ENCODE data around the gene MPP7.
"Not testable (repeated sequence)": the region's sequence is repeated elsewhere in the genome, so short reads cannot be mapped to it uniquely, and the experiment has no call there.

MPP7 gene

DNA sequence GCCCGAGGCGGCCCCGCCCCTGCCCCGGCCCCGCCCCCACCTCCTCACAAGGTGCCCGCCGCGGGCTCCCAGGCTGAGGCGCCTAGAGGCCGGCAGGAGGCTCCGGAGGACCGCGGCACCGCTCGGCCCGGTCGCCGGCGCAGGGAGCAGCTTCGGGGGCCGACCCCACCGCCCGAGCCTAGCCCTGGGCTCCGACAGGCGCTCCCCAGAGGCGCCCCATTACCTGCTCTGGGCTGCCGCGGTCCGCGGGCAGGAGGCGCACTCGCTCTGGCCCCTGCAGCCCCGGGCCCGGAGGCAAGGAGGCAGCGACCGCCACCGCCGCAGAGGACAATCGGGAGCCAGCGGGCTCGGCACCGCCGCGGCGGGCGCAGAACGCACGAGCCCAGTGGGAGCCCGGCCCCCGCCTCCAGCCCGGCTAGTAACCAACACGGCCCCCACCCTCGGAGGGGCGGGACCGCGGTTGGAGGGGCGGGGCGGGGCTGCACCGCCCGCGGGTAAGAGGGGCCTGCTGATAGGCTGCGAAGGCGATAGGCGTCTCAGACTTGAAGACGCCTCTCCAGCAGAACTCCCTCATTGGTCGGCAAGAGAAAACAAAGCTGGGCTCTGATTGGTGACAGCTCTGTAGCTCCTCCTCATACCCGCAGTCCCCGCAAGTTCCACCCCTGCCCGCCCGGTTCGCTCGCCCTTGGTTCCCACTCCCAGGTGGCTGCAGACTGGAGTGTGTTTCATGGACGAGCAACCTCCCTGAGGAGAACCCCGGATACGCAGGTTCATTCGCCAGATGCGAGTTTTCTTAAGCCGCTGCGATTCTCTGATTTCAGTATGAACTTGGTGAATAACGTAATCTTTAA is at the start of gene MPP7:
Gene MPP7 (minus strand): TSS at position 427 of the 851 bp plus-strand sequence. CDS start 64,460 bp downstream, outside the sequence.
- peak; percentile 94 for DNase-seq

DNA sequence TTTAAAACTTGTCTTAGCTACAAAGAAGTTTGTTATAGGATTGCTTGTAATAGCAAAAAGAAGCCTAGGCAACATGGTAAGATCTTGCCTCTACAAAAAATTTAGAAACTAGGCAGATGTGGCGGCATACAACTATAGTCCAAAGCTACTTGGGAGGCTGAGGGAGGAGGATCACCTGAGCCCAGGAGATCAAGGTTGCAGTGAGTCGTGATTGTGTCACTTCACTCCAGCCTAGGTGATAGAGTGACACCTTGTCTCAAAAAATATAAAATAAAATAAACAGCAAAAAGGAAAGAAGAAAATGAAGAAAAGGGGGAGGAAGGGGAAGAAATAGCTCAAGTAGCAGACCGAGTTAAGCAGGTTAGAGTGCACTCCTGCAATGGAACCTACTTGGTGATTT is 47.0 kb upstream of the MPP7 start:
- no peak for DNase-seq

DNA sequence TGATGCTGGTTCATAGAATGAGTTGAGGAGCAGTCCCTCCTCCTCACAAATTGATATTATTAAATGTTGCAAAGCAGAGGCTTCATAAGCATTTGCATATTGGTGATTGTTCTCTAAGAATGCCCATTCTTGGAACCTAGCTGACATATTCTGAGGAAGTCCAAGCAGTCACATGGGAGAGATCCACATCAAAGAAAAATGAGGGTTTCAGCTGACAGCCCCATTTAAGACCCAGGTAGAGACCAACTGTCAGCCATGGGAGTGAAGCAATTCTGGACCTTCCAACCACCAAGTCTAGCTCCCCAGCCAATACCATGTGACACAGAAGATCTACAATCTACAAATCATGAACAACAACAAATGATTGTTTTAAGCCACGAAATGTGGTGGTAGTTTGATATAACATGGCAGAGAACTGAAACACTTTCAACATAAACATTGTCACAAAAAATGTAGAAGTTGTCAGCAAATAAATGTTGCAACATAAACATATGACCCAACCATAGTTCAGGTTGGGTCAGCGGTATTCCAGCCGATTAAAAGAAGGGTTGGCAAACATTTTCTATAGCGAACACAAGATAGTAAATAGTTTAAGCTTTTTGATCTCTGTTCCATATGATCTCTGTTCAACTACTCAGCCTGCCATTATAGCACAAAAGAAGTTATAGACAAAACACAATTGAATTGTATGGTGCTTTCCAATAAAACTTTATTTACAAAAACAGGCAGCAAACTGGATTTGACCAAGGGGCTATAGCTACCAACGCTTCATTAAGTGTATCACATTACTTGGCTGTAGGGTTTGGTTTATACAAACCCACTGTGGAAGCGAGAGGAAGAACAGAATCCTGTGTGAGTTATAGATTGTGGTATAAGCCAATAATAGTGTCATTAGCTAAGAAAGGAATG is 41.4 kb upstream of the MPP7 start:
- DNase-seq: no peak

DNA sequence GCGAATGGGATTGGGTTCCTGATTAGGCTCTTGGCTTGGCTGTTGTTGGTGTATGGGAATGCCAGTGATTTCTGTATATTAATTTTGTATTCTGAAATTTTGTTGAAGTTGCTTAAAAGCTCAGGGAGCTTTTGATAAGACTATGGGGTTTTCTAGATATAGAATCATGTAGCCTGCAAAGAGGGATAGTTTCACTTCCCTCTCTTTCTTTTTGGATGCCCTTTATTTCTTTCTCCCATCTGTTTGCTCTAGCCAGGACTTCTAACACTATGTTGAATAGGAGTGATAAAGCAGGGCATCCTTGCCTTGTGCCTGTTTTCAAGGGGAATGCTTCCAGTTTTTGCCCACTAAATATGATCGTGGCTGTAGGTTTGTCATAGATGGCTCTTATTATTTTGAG is 40.4 kb upstream of the MPP7 start:
- no peak for DNase-seq

DNA sequence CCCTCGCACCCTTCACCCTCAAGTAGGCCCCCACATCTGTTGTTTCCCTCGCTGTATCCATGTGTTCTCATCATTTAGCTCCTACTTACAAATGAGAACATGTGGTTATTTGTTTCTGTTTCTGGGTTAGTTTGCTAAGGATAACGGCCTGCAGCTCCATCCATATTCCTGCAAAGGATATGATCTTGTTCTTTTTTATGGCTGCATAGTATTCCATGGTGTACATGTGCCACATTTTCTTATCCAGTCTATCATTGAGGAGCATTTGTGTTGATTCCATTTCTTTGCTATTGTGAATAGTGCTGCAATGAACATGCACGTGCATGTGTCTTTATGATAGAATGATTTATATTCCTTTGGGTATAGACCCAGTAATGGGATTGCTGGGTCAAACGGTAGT is 38.8 kb upstream of the MPP7 start:
- not testable (repeated sequence) for DNase-seq

DNA sequence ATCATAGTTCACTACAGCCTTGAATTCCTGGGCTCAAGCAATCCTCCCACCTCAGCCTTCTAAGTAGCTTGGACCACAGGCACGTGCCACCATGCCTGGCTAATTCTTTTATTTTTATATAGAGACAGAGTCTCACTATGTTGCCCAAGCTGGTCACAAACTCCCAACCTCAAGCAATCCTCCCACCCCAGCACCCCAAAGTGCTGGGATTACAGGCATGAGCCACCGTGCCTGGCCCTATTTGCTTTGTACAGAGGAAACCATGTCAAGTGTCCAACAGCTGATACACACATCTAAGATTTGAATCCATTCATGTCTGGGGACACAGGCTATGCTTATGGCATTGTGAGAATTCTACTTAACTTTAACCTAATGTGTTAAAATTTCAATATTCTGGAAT is 29.9 kb upstream of the MPP7 start:
- DNase-seq: no peak

DNA sequence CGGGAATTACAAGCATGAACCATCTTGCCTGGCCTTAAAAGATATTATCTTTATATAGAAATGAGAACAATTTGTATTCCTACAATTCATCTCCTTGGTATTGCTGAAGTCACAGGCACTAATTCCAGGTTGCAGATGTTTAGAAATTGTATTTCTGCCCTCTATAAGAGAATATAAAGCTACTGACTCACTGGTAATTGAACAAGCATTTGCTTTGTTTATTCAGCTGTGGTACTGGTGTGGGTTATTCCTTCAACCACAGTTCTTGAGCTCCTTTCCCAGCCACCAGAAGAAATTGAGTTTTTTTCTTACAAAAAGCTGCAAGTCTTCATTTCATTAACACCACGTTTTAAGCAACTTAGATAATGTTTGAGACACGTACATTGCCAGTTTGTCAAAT is 29.0 kb upstream of the MPP7 start:
- DNase-seq: peak; percentile 38

DNA sequence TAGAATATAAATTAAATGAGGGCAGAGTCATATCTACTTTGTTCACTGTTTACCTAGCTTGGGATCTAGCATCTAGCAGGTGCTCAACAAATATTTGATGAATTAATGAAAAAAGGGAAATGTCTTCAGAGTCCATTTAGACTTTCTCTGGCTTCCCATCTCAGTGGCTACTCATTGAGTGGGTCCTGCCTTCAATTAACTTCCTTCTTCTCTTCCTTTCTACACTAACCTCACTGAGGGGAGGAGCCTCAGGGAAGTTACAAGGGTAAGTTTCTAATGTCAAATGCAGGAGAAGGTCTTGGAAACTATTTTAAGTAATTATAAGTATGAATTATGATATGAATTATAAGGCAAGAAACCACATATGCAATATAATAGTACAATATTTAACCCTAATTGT is 28.2 kb upstream of the MPP7 start:
- no peak for DNase-seq

DNA sequence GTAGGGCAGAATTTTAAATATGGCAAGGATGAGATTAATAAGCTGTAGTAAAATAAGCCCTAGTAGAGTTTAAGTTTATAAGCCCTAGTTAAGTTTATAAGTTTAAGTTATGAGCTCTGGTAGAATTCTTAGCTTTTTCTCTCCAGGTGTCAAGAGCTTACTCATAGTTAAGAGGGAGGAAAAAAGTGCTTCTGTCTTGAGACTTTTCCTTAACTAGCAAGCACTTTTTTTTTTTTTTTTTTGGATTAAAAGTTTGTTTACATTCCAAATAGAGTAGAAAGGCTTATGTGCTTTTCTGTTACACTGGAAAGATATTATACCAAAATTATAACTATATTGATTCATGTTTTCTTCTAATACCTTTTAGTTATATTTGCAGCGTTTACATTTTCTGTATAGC is 25.5 kb upstream of the MPP7 start:
- DNase-seq: no peak

DNA sequence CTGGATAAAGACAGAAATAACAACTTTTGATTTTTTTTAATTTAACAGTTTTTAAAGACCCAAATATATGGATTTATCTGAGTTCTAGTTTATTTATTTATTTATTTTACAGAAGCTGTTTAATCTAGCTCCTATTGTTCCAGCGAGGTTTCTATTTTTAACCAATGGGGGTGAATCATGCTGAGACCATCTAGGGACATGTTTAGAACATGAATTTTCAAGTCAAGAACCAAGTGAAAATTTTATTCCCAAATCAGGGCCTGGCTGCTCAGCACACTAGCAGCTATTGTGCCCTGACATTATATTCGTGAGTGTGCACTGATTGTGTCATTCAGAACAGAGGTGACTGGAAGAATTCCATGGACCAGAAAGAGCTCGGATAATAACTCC is 24.6 kb upstream of the MPP7 start:
- no peak for DNase-seq

DNA sequence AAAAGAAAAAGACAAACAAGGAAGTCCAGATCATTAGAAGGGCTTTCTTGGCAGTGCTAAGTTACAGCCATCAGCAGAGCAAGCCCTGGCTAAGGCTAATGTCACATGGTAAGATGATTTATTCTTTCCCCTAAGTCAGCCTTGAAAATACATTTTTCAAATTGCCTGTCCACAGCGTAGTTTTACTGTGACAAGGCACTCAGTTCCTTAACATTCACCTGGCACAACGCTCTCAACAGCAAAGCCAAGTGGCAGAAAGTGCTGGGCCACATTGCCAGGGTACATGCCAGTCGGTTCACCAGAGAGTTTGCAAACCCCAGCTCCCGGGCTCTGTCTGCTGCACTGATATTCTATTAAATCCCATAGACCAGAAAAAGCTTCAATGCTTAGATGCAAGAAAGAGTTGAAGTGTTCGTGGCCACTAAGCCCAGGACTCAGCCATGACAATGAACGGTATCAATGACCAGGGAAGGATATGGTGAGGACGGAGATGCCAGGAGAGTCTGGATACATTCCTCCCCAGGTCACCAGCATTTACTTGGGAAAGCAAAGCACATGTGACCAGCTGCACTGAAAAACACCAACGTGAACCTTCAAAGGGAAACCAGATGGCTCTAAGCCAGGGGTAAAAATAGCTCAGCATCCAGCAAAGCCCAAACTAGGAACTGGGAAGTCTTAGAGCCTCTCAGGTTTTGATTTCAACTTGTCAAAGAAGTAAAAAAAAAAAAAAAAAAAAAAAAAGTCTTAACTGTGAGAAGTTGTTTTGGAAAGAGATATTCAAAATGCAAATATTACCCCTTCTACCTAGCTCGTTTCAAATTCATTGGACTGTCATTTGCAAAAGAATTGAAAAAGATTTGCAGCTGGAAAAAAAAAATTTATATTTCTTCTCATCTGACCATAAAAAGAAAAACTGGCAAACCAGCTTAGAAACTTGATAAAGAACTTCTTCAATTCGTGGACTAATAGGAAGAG is 23.9 kb upstream of the MPP7 start:
- DNase-seq: no peak

DNA sequence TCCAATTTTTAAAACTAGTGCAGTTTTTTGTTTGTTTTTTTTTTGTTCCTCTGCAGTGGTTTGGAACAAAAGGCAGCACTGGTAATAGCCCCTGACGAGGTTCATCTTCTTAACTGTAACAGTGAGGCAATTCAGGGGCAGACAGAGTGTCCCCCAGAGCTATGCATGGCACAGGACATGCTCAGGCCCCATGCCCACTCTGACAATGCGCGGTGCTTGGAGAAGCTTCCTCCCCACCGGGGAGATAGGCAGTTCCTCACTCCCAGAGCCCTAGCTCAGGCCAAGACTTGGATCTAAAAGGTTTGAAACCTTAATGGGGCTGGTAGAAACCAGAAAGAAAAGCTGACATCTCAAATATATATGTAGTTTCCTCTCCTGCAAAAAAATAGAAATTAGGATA is 17.9 kb upstream of the MPP7 start:
- no peak for DNase-seq

DNA sequence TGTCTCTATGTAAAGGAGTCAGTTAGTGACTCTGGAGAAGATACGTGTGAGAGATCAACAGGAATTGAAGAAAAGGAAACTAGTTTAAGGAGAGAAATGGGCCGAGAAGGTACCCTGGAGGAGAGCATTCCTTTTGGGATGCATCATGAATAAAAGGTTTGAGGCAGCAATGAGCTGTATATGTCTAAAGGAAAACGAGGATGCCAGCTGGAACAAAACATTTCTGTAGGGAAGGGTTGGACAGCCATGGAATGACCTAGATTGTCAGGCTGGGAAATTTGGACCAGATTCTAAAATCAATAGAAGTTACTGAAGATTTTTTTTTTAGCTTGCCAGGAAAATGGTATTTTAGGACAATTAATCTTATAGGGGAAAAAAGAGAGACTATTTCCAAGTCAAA is 17.2 kb upstream of the MPP7 start:
- DNase-seq: no peak

DNA sequence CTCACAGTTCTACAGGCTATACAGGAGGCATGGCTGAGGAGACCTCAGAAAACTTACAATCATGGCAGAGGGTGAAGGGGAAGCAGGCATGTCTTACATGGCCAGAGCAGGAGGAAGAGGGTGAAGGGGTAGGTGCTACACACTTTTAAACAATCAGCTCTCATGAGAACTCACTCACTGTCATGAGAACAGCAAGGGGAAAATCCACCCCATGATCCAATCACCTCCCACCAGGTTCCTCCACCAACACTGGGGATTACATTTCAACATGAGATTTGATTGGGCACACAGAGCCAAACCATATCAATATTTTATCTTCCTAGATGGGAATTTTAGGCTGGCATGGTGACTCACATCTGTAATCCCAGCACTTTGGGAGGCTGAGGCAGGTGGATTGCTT is 16.2 kb upstream of the MPP7 start:
- DNase-seq: not testable (repeated sequence)

DNA sequence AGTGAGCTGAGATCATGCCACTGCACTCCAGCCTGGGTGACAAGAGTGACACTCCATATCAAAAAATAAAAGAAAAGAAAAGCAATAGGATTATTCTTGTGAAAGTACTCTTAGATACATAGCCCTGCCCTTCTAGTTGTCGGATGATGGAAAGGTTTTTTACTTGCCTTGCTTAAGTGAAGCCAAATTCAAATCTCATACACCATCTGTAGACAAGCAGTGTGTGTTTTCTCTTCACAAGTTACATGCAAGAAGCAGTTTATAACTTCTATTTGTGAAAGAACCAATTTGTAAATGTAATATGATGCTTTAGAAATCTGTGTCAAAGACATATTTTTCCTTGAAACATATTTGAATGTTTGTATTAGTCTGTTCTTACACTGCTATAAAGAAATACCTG is 15.8 kb upstream of the MPP7 start:
- DNase-seq: no peak

DNA sequence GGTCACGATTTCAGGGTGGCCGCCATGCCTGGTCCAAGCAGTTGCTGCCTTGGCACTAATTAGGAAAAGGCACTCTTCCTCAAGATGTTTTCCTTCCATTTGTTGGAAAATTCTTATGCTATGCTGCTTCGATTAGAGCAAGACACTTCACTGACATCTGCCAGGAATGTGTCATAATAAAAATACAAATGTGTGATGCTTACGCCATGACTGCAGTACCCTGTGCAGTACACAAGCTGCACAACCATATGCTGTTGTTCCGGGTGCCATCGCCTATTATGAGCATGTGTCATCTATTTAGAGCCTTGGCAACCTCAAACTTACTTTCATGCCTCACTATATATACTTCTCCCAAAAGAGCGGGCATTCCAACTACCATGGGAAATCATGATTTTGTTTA is 14.9 kb upstream of the MPP7 start:
- no peak for DNase-seq

DNA sequence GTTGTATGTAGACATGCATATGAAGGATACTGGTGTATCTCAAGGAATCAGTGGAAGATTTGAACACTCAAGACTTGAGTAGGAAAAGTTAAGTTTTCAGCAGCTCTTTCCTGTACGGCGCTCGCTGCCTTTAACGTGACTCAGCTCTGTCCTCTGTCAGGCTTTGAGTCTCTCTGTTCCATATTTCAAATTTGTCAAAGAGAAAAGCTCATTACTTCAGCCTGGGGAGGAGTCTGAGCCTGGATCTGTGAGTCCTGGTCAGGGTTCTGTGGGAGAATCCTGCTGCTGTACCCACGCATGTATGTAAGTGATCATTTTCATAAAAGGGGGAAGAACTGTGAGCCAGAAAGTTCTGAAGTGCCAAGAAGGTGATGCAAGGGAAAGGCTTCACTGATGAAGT is 13.8 kb upstream of the MPP7 start:
- DNase-seq: no peak

DNA sequence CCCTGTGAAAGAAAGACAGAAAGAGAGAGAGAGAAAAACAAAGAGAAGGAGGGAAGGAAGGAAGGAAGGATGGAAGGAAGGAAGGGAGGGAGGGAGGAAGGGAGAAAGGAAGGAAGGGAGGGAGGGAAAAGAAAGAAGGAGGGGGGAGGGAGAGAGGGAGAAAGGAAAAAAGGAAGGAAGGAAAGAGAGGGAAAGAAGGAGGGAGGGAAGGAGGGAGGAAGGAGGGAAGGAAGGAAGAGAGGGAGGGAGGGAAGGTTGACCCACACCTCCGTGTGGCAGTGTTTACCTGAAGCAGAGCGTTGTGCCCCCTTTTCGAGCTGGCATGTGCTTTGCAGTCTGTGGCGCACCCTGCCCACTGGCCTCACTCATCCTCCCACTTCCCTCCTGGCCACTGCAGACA is 12.3 kb upstream of the MPP7 start:
- DNase-seq: no peak

DNA sequence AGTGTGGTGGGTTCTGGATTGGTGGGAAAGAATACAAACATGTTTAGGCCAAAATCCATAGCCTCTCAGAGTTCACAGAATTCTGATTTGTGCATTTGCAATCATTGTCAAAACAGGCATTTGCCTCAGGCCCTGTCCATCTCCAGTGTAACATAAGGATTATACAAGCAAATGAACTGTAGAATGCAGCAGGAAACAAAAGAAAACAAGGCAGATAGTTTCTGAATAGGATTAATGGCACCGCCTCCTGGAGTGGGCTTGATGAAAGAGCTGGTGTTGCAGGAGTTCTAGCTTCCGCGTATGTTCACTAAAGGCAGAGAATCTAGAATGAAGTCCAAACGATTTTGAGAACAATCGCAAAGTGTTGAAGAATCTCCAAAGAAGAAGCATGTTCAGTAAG is 11.3 kb upstream of the MPP7 start:
- no peak for DNase-seq

DNA sequence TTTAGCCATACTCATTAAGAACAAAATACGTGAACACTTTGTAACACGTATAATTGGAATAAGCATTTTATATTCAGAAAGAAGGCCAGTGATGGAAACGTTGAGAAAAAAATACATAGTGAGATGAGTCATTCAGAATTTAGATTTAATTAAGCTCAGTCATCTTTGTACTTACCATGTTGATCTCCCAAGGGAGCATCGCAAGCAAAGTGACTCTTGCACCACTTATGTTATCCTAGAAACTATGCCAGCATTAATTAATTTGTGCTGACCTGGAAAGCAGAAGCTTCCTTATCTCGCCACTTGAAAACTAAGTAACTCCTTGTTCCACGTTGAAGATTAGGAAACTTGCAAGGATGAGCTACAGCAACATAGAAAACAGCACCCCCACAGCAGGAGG is 9.7 kb upstream of the MPP7 start:
- no peak for DNase-seq

DNA sequence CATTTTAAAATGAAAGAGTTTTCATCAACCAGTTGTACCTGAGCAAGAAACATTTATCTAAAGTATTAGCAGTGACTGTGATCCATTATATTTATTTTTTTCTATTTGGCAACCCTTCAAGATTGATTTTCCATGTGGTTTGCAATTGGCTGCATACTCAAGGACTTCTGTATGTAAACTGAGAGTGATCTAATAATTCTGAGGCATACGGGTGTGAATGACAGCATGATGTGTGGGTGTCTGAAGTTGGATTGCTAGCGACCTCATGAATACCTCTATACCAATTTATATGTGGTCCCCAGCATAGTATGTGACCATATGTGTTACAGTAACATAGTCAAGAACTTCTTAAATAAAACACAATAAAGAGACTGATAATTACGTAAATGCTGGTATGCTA is 8.2 kb upstream of the MPP7 start:
- DNase-seq: no peak

DNA sequence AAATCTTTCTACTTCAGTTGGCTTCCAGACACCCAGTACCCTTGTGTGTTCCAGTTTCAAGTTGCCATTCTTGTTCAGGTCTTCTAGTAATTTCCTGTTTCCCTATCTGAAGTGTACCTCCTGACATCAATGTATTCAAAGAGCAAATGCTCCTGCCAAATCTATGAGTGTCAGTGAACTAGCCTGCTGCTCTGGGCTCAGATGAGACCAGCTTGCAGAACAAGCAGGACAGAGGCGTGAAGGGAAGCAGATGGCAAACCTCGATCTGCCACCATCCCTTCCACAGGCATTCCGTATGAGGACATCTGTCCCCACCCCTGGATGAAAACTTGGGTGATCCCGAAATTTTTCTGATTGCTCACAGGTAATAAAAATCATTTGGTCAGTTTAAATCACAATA is 4.4 kb upstream of the MPP7 start:
- DNase-seq: no peak

DNA sequence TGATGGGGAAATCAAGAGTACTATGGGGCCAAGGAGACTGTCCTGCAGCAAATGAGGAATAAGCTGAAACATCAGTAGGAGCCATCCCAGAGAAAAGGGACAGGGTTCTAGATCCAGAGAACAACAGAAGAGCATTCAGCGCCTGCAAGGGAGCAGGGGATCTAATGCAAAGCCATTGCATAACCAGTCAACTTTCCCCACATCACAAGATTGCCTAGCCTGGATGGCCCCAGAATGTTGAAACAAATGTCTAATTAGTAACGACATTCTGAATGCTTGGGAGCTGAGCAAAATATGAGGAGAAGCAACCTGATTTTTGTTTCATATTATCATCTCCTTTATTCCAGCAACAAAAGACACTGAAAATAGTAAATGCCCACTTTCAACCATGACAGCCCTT is 2.7 kb upstream of the MPP7 start:
- no peak for DNase-seq
